MCF 10A (cell line): ENCODE results near the gene SEMA7A. TPM values are rescaled to one million over a fixed set of nuclear protein-coding genes. Genes with fewer than 3 reads are reported as not detected.

Experiments used
- BruUV-seq: library from RNA; stranded (reverse); fragments of 400-500 nt; replicated peaks from 2 replicates; lab custom pipeline; 2021; lab: Mats Ljungman, UMichigan
- CTCF ChIA-PET: fragments of 300-600 bp; sonication (Branson Sonifier 250); formaldehyde crosslinking; extraction: SDS; loops from one replicate; lab custom pipeline; 2021; ENCODE audit warnings: antibody characterized with exemption, inconsistent platforms; lab: Yijun Ruan, JAX
- POLR2A ChIA-PET: fragments of 300-600, 350-650 bp; sonication (Branson Sonifier 250); formaldehyde crosslinking; extraction: SDS; loops from one replicate; lab custom pipeline; 2020; ENCODE audit warnings: antibody characterized with exemption, inconsistent platforms; lab: Yijun Ruan, JAX
- DNase-seq: peaks from one replicate; pipeline ENCODE4 v3.0.0-alpha.2; 2018; ENCODE audit not compliant: unreplicated experiment
- H3K27ac Mint-ChIP-seq: one replicate; pipeline ENCODE4 v1.8.0; 2022; ENCODE audit warnings: mild to moderate bottlenecking, low read depth, mixed read lengths; ENCODE audit not compliant: unreplicated experiment
- H3K27me3 Mint-ChIP-seq: one replicate; pipeline ENCODE4 v1.8.0; 2022; ENCODE audit warnings: mixed read lengths; ENCODE audit not compliant: insufficient read depth, unreplicated experiment
- H3K36me3 Mint-ChIP-seq: one replicate; pipeline ENCODE4 v1.8.0; 2022; ENCODE audit warnings: mild to moderate bottlenecking, moderate library complexity, mixed read lengths; ENCODE audit not compliant: insufficient read depth, unreplicated experiment
- H3K4me1 Mint-ChIP-seq: one replicate; pipeline ENCODE4 v1.8.0; 2022; ENCODE audit warnings: mixed read lengths; ENCODE audit not compliant: insufficient read depth, unreplicated experiment
- H3K4me3 Mint-ChIP-seq: one replicate; pipeline ENCODE4 v1.8.0; 2022; ENCODE audit warnings: mild to moderate bottlenecking, moderate library complexity, mixed read lengths; ENCODE audit not compliant: unreplicated experiment
- H3K9me3 Mint-ChIP-seq: one replicate; pipeline ENCODE4 v1.8.0; 2022; ENCODE audit warnings: mixed read lengths; ENCODE audit not compliant: unreplicated experiment
- CTCF ChIP-seq: fragments of 200-600 bp; IDR thresholded peaks from one replicate; pipeline ENCODE4 v1.8.0; 2022; ENCODE audit warnings: antibody characterized with exemption, mild to moderate bottlenecking; ENCODE audit not compliant: unreplicated experiment
- intact Hi-C: fragments of 100-400 bp; cut with micrococcal nuclease; formaldehyde crosslinking; loops from 2 replicates; pipeline ENCODE4 v1.14.1; 2022
- total RNA-seq: library from RNA; stranded (reverse); gene quantifications from 2 replicates; pipeline ENCODE4 v1.2.3, GENCODE V29; 2022

Gene SEMA7A
- total RNA-seq, 1 experiment from 2014 or later, result 1.6 TPM

- ChIA-PET CTCF (interaction anchor here (0.6 to 3.5 kb wide), 32 partner anchors 10 to 409 kb away, joined by 3 to 47 read pairs (median 4); partner anchors contain the start of gene SEMA7A), POLR2A (interaction anchor here (1.0 to 1.9 kb wide), 3 partner anchors 65 to 171 kb away, joined by 3 to 6 read pairs (median 5); no protein-coding TSS in a partner anchor)
- Mint-ChIP-seq H3K27me3 (peaks cover 36% of the 10 kb centered on the region), H3K9me3 (no peaks in the 10 kb centered on the region), H3K27ac (no peak overlapping the region), H3K4me1 (no peaks in the 10 kb centered on the region), H3K36me3 (no peaks in the 10 kb centered on the region), H3K4me3 (peak overlapping the region; percentile 78)
- TF ChIP-seq CTCF, result no peak
- DNase-seq, result no peak
- no TSS peak for BruUV-seq
- intact Hi-C loops, result loop anchor here (1.0 to 10.0 kb wide), 6 partner anchors 64 to 580 kb away; partner anchors contain the start of gene RPP25
Measured at GRCh38 chr15:74374648-74375302, 59.0 kb downstream of the SEMA7A start.

- POLR2A ChIA-PET, result interaction anchor here (1.0 to 1.9 kb wide), 3 partner anchors 66 to 171 kb away, joined by 3 to 6 read pairs (median 5); no protein-coding TSS in a partner anchor
- H3K36me3 Mint-ChIP-seq, result no peaks in the 10 kb centered on the region
- BruUV-seq, result no TSS peak
- H3K9me3 Mint-ChIP-seq, result no peaks in the 10 kb centered on the region
- peak; percentile 82 for TF ChIP-seq CTCF
- no peak overlapping the region for H3K27ac Mint-ChIP-seq
- DNase-seq, result peak; percentile 92
- H3K4me3 Mint-ChIP-seq, result peak overlapping the region; percentile 78
- intact Hi-C loops, result loop anchor here (1.0 to 10.0 kb wide), 5 partner anchors 173 to 581 kb away; partner anchors contain the start of gene RPP25
- CTCF ChIA-PET, result interaction anchor here (0.6 to 3.5 kb wide), 42 partner anchors 10 to 583 kb away, joined by 3 to 47 read pairs (median 4); partner anchors contain the start of gene SEMA7A
- peaks cover 37% of the 10 kb centered on the region for H3K27me3 Mint-ChIP-seq
- no peaks in the 10 kb centered on the region for H3K4me1 Mint-ChIP-seq
Measured at GRCh38 chr15:74373731-74374647, 59.8 kb downstream of the SEMA7A start.

- intact Hi-C loops, result loop anchor here (1.0 to 10.0 kb wide), 3 partner anchors 259 to 582 kb away; partner anchors contain the start of gene RPP25
- Mint-ChIP-seq H3K9me3 (no peaks in the 10 kb centered on the region), H3K4me3 (peak overlapping the region; percentile 78), H3K36me3 (no peaks in the 10 kb centered on the region), H3K4me1 (no peaks in the 10 kb centered on the region), H3K27me3 (peaks cover 37% of the 10 kb centered on the region), H3K27ac (no peak overlapping the region)
- CTCF ChIA-PET, result interaction anchor here (0.6 to 2.9 kb wide), 20 partner anchors 11 to 584 kb away, joined by 3 to 20 read pairs (median 4); no protein-coding TSS in a partner anchor
- no peak for TF ChIP-seq CTCF
- BruUV-seq, result no TSS peak
- POLR2A ChIA-PET, result interaction anchor here (1.9 kb wide), 1 partner anchor 66 kb away, joined by 6 read pairs; no protein-coding TSS in a partner anchor
- DNase-seq, result no peak
Measured at GRCh38 chr15:74373056-74373650, 60.6 kb downstream of the SEMA7A start.
